Stimulated activated CD8-positive, alpha-beta memory T cell treated with anti-CD3 and anti-CD28 coated beads, Interleukin-4, amount 100 ng/mL, for 4 hours (primary cell): ENCODE data around the gene DNAH1.

Source experiments
- DNase-seq, 2 donors: peaks; one replicate each; pipeline ENCODE4 v3.0.0-alpha.2; 2020; ENCODE audit warnings: low read depth in 2 of 2, low spot score in 1 of 2

The DNAH1 gene

GRCh38 chr3:52310861-52311575, 5.1 kb upstream of the DNAH1 start:
- peak; percentile 10 to 56 for DNase-seq

GRCh38 chr3:52311576-52312119, 4.5 kb upstream of the DNAH1 start:
- DNase-seq = no peak

- DNase-seq = no peak
Observed at GRCh38 chr3:52313188-52313773, 2.8 kb upstream of the DNAH1 start.

GRCh38 chr3:52313774-52314188, 2.3 kb upstream of the DNAH1 start:
- no peak for DNase-seq

- DNase-seq = no peak
Observed at GRCh38 chr3:52314489-52314888, 1.6 kb upstream of the DNAH1 start.

GRCh38 chr3:52315006-52315405, 1.1 kb upstream of the DNAH1 start:
- DNase-seq = no peak

GRCh38 chr3:52317208-52318000, 1.3 kb downstream of the DNAH1 start:
- DNase-seq = peak; percentile 13 to 38

GRCh38 chr3:52318186-52318816, 2.2 kb downstream of the DNAH1 start:
- DNase-seq = no peak

- no peak for DNase-seq
Observed at GRCh38 chr3:52319921-52320595, 3.9 kb downstream of the DNAH1 start.

- no peak for DNase-seq
Observed at GRCh38 chr3:52321481-52321880, 5.4 kb downstream of the DNAH1 start.

- DNase-seq = no peak
Observed at GRCh38 chr3:52322466-52322865, 6.3 kb downstream of the DNAH1 start.

- no peak for DNase-seq
Observed at GRCh38 chr3:52323526-52324295, 7.6 kb downstream of the DNAH1 start.

GRCh38 chr3:52324676-52325075, 8.6 kb downstream of the DNAH1 start:
- no peak for DNase-seq

GRCh38 chr3:52325686-52326085, 9.6 kb downstream of the DNAH1 start:
- no peak for DNase-seq

GRCh38 chr3:52326976-52327375, 10.9 kb downstream of the DNAH1 start:
- DNase-seq = no peak

GRCh38 chr3:52327486-52328290, 11.6 kb downstream of the DNAH1 start:
- no peak for DNase-seq

GRCh38 chr3:52328536-52329080, 12.5 kb downstream of the DNAH1 start:
- no peak for DNase-seq

- no peak for DNase-seq
Observed at GRCh38 chr3:52330194-52330805, 14.2 kb downstream of the DNAH1 start.

GRCh38 chr3:52331091-52331490, 15.0 kb downstream of the DNAH1 start:
- DNase-seq = no peak
